Measurements from ENCODE around the gene NOL4. TPM values are rescaled to one million over a fixed set of nuclear protein-coding genes. Genes with fewer than 3 reads are reported as not detected.

NOL4 gene
- total RNA-seq, 1 donor from 2014 or later, result not detected

GRCh38 chr18:34189656-34190435 lies 34.9 kb downstream of the NOL4 start:
- no peak for DNase-seq (ENCODE audit: low read depth in 2 of 2)

Data from lung microvascular endothelial cell (primary cell).